Immature natural killer cell (primary cell): ENCODE measurements around the gene FRMD4A. TPM values are rescaled to one million over a fixed set of nuclear protein-coding genes. Genes with fewer than 3 reads are reported as not detected.

Experiments
- DNase-seq, 3 donors: peaks; one replicate each; pipeline ENCODE4 v3.0.0; 2022; ENCODE audit warnings: mixed read lengths in 1 of 3
- H3K27ac Mint-ChIP-seq, 6 donors: one replicate each; pipeline ENCODE4 v1.8.0; 2020; ENCODE audit warnings: mixed read lengths in 6 of 6, mild to moderate bottlenecking in 5 of 6, inconsistent platforms in 4 of 6, moderate library complexity in 3 of 6
- H3K27me3 Mint-ChIP-seq, 3 donors: one replicate each; pipeline ENCODE4 v1.8.0; 2020 to 2021; ENCODE audit warnings: low read depth in 3 of 3, mild to moderate bottlenecking in 3 of 3, mixed read lengths in 3 of 3, moderate library complexity in 3 of 3, inconsistent platforms in 1 of 3
- H3K36me3 Mint-ChIP-seq, 3 donors: one replicate each; pipeline ENCODE4 v1.8.0; 2020; ENCODE audit warnings: mixed read lengths in 3 of 3, inconsistent platforms in 2 of 3, mild to moderate bottlenecking in 2 of 3
- H3K4me1 Mint-ChIP-seq, 2 donors: one replicate each; pipeline ENCODE4 v1.8.0; 2020; ENCODE audit warnings: inconsistent platforms in 2 of 2, mild to moderate bottlenecking in 2 of 2, mixed read lengths in 2 of 2, moderate library complexity in 1 of 2
- H3K4me3 Mint-ChIP-seq, 5 donors: one replicate each; pipeline ENCODE4 v1.8.0; 2020; ENCODE audit warnings: mild to moderate bottlenecking in 5 of 5, mixed read lengths in 5 of 5, inconsistent platforms in 3 of 5, moderate library complexity in 3 of 5
- H3K9me3 Mint-ChIP-seq, 6 donors: one replicate each; pipeline ENCODE4 v1.8.0; 2020; ENCODE audit warnings: mild to moderate bottlenecking in 6 of 6, mixed read lengths in 6 of 6, inconsistent platforms in 4 of 6, moderate library complexity in 3 of 6
- polyA plus RNA-seq, 3 donors: library from polyadenylated mRNA; unstranded; fragments of 300-500 nt; fragmentation: Illumina TruSeq; gene quantifications; one replicate each; pipeline ENCODE4 v1.2.3, GENCODE V29; 2021

Gene FRMD4A
- polyA plus RNA-seq, 3 donors from 2014 or later: 0.48 TPM; not detected in 2

- Mint-ChIP-seq H3K4me3 (no peak overlapping the region), H3K27me3 (peaks cover 0 to 5% (median 1%) of the 10 kb centered on the region in 3 donors), H3K4me1 (no peaks in the 10 kb centered on the region), H3K9me3 (no peaks in the 10 kb centered on the region), H3K36me3 (no peaks in the 10 kb centered on the region), H3K27ac (no peak overlapping the region)
- DNase-seq: no peak
Observed at GRCh38 chr10:13945390-13946208, 385.1 kb downstream of the FRMD4A start.

GRCh38 chr10:13944823-13945222, 385.9 kb downstream of the FRMD4A start:
- Mint-ChIP-seq H3K27ac (no peak overlapping the region), H3K9me3 (no peaks in the 10 kb centered on the region), H3K4me3 (no peak overlapping the region), H3K36me3 (no peaks in the 10 kb centered on the region), H3K4me1 (no peaks in the 10 kb centered on the region), H3K27me3 (peaks cover 0 to 4% (median 1%) of the 10 kb centered on the region in 3 donors)
- DNase-seq: no peak

GRCh38 chr10:13943735-13944398, 386.9 kb downstream of the FRMD4A start:
- H3K36me3 Mint-ChIP-seq: no peaks in the 10 kb centered on the region
- H3K4me3 Mint-ChIP-seq: no peak overlapping the region
- H3K27ac Mint-ChIP-seq: no peak overlapping the region
- peaks cover 0 to 4% (median 1%) of the 10 kb centered on the region in 3 donors for H3K27me3 Mint-ChIP-seq
- H3K9me3 Mint-ChIP-seq: no peaks in the 10 kb centered on the region
- H3K4me1 Mint-ChIP-seq: no peaks in the 10 kb centered on the region
- DNase-seq: no peak

GRCh38 chr10:13942035-13942434, 388.7 kb downstream of the FRMD4A start:
- Mint-ChIP-seq H3K4me3 (no peak overlapping the region), H3K27me3 (peaks cover 0 to 8% (median 1%) of the 10 kb centered on the region in 3 donors), H3K4me1 (no peaks in the 10 kb centered on the region), H3K9me3 (no peaks in the 10 kb centered on the region), H3K36me3 (no peaks in the 10 kb centered on the region), H3K27ac (no peak overlapping the region)
- no peak for DNase-seq

- no peak for DNase-seq
- Mint-ChIP-seq H3K27ac (no peak overlapping the region), H3K4me3 (no peak overlapping the region), H3K27me3 (peaks cover 0 to 8% (median 5%) of the 10 kb centered on the region in 3 donors), H3K36me3 (no peaks in the 10 kb centered on the region), H3K9me3 (no peaks in the 10 kb centered on the region), H3K4me1 (no peaks in the 10 kb centered on the region)
Observed at GRCh38 chr10:13939391-13939790, 391.3 kb downstream of the FRMD4A start.

GRCh38 chr10:13938950-13939349, 391.8 kb downstream of the FRMD4A start:
- Mint-ChIP-seq H3K27ac (no peak overlapping the region), H3K27me3 (peaks cover 0 to 8% (median 5%) of the 10 kb centered on the region in 3 donors), H3K4me3 (no peak overlapping the region), H3K4me1 (no peaks in the 10 kb centered on the region), H3K36me3 (no peaks in the 10 kb centered on the region), H3K9me3 (no peaks in the 10 kb centered on the region)
- DNase-seq: no peak

GRCh38 chr10:13936826-13937225, 393.9 kb downstream of the FRMD4A start:
- H3K36me3 Mint-ChIP-seq: no peaks in the 10 kb centered on the region
- H3K27ac Mint-ChIP-seq: no peak overlapping the region
- no peaks in the 10 kb centered on the region for H3K4me1 Mint-ChIP-seq
- H3K4me3 Mint-ChIP-seq: no peak overlapping the region
- H3K9me3 Mint-ChIP-seq: no peaks in the 10 kb centered on the region
- DNase-seq: no peak
- H3K27me3 Mint-ChIP-seq: peaks cover 3 to 13% (median 3%) of the 10 kb centered on the region in 3 donors

- DNase-seq: peak in 2 of 3 donors; percentile 0 to 2
- Mint-ChIP-seq H3K36me3 (no peaks in the 10 kb centered on the region), H3K4me1 (peaks cover 8% of the 10 kb centered on the region in 2 donors), H3K27me3 (peaks cover 0 to 20% (median 7%) of the 10 kb centered on the region in 3 donors), H3K27ac (no peak overlapping the region), H3K4me3 (peak overlapping the region in 3 of 5 donors; percentile 4 to 53 (median 25)), H3K9me3 (no peaks in the 10 kb centered on the region)
Observed at GRCh38 chr10:13930120-13930519, 400.6 kb downstream of the FRMD4A start.

GRCh38 chr10:13928451-13928850, 402.3 kb downstream of the FRMD4A start:
- no peak overlapping the region for H3K27ac Mint-ChIP-seq
- no peaks in the 10 kb centered on the region for H3K9me3 Mint-ChIP-seq
- no peaks in the 10 kb centered on the region for H3K36me3 Mint-ChIP-seq
- peaks cover 8% of the 10 kb centered on the region in 2 donors for H3K4me1 Mint-ChIP-seq
- peaks cover 2 to 17% (median 4%) of the 10 kb centered on the region in 3 donors for H3K27me3 Mint-ChIP-seq
- no peak overlapping the region for H3K4me3 Mint-ChIP-seq
- DNase-seq: no peak

GRCh38 chr10:13925971-13926780, 404.5 kb downstream of the FRMD4A start:
- Mint-ChIP-seq H3K4me1 (peaks cover 8% of the 10 kb centered on the region in 2 donors), H3K27me3 (peaks cover 4 to 19% (median 4%) of the 10 kb centered on the region in 3 donors), H3K27ac (no peak overlapping the region), H3K4me3 (no peak overlapping the region), H3K36me3 (no peaks in the 10 kb centered on the region), H3K9me3 (no peaks in the 10 kb centered on the region)
- DNase-seq: no peak

- peaks cover 4 to 19% (median 5%) of the 10 kb centered on the region in 3 donors for H3K27me3 Mint-ChIP-seq
- DNase-seq: no peak
- no peaks in the 10 kb centered on the region for H3K4me1 Mint-ChIP-seq
- H3K36me3 Mint-ChIP-seq: no peaks in the 10 kb centered on the region
- no peak overlapping the region for H3K27ac Mint-ChIP-seq
- no peaks in the 10 kb centered on the region for H3K9me3 Mint-ChIP-seq
- no peak overlapping the region for H3K4me3 Mint-ChIP-seq
Observed at GRCh38 chr10:13924040-13924725, 406.5 kb downstream of the FRMD4A start.

GRCh38 chr10:13922586-13922985, 408.1 kb downstream of the FRMD4A start:
- no peaks in the 10 kb centered on the region for H3K36me3 Mint-ChIP-seq
- no peak overlapping the region for H3K27ac Mint-ChIP-seq
- peaks cover 4 to 19% (median 7%) of the 10 kb centered on the region in 3 donors for H3K27me3 Mint-ChIP-seq
- H3K4me1 Mint-ChIP-seq: no peaks in the 10 kb centered on the region
- no peak for DNase-seq
- no peaks in the 10 kb centered on the region for H3K9me3 Mint-ChIP-seq
- no peak overlapping the region for H3K4me3 Mint-ChIP-seq

GRCh38 chr10:13921941-13922340, 408.8 kb downstream of the FRMD4A start:
- no peaks in the 10 kb centered on the region for H3K9me3 Mint-ChIP-seq
- no peak for DNase-seq
- no peaks in the 10 kb centered on the region for H3K4me1 Mint-ChIP-seq
- no peak overlapping the region for H3K27ac Mint-ChIP-seq
- H3K4me3 Mint-ChIP-seq: no peak overlapping the region
- peaks cover 4 to 18% (median 7%) of the 10 kb centered on the region in 3 donors for H3K27me3 Mint-ChIP-seq
- H3K36me3 Mint-ChIP-seq: no peaks in the 10 kb centered on the region
